A549 (cell line): ENCODE data around the gene UBE2O. TPM values are rescaled to one million over a fixed set of nuclear protein-coding genes. Genes with fewer than 3 reads are reported as not detected.

Experiments
- ATAC-seq, 2 experiments: fragments of 200-7000 bp in 1 of 2; fragments of >200 bp in 1 of 2; cut with Nextera tagmentation in 1 of 2; cut with Tn5 transposase in 1 of 2; 3 replicates each; pipeline versions ENCODE4 v1.8.0 to v1.9.1; 2018 to 2020; ENCODE audit warnings: mild to moderate bottlenecking in 1 of 2, moderate library complexity in 1 of 2
- CTCF ChIA-PET: fragments of 300-600 bp; sonication (Branson Sonifier 250); formaldehyde crosslinking; extraction: SDS; loops from one replicate; lab custom pipeline; 2021; ENCODE audit warnings: antibody characterized with exemption, inconsistent platforms; lab: Yijun Ruan, JAX
- POLR2A ChIA-PET: fragments of 350-600 bp; formaldehyde crosslinking; extraction: SDS; loops from one replicate; lab custom pipeline; 2021; ENCODE audit warnings: antibody characterized with exemption, inconsistent platforms; lab: Yijun Ruan, JAX
- DNase-seq, 2 experiments: peaks; one replicate each; pipeline versions ENCODE4 v3.0.0 to v3.0.0-alpha.2; 2011 to 2016; ENCODE audit warnings: low read depth in 1 of 2, low spot score in 1 of 2
- FAIRE-seq: peaks from 2 replicates; lab custom pipeline; 2011; peaks lifted over from hg19 to GRCh38; lab: Jason Lieb, UNC
- H3K27ac ChIP-seq, 2 experiments: fragments of >200 bp; sonication (Bioruptor Twin); formaldehyde crosslinking; 3 replicates each; pipeline ENCODE4 v1.5.1; 2016 to 2017
- H3K4me1 ChIP-seq: fragments of >200 bp; sonication (Bioruptor Twin); formaldehyde crosslinking; 3 replicates; pipeline ENCODE4 v1.6.1; 2016
- H3K4me2 ChIP-seq: fragments of >200 bp; sonication (Bioruptor Twin); formaldehyde crosslinking; 3 replicates; pipeline ENCODE4 v1.6.1; 2016
- H3K4me3 ChIP-seq: fragments of >200 bp; sonication (Bioruptor Twin); formaldehyde crosslinking; 3 replicates; pipeline ENCODE4 v1.5.1; 2016
- H3K9me3 ChIP-seq: fragments of >200 bp; sonication (Bioruptor Twin); formaldehyde crosslinking; 3 replicates; pipeline ENCODE4 v1.6.1; 2016
- ATOH8 ChIP-seq: fragments of 250-450 bp; sonication (Bioruptor Pico); IDR thresholded peaks from 2 replicates; pipeline ENCODE4 v1.5.0; 2020; ENCODE audit warnings: low read depth, mild to moderate bottlenecking, moderate library complexity
- BCL3 ChIP-seq: fragments of >200 bp; sonication (Bioruptor Twin); formaldehyde crosslinking; IDR thresholded peaks from 3 replicates; pipeline ENCODE4 v1.6.1; 2016
- CBX8 ChIP-seq: fragments of 200-600 bp; sonication (generic); IDR thresholded peaks from 2 replicates; pipeline ENCODE4 v1.6.1; 2016
- CEBPB ChIP-seq, 2 experiments: fragments of >200 bp in 1 of 2; sonication (Bioruptor Twin) in 1 of 2; formaldehyde crosslinking in 1 of 2; IDR thresholded peaks; 2 replicates each; pipeline ENCODE4 v1.6.1; 2012 to 2016
- CHD2 ChIP-seq: fragments of 150-350 bp; IDR thresholded peaks from 2 replicates; pipeline ENCODE4 v1.6.1; 2014; ENCODE audit warnings: low read length; ENCODE audit not compliant: partially characterized antibody
- CTCF ChIP-seq: fragments of >200 bp; sonication (Bioruptor Twin); formaldehyde crosslinking; IDR thresholded peaks from 3 replicates; pipeline ENCODE4 v1.5.1; 2016
- E2F6 ChIP-seq: IDR thresholded peaks from 2 replicates; pipeline ENCODE4 v1.6.1; 2012; ENCODE audit warnings: low read depth, borderline replicate concordance
- EP300 ChIP-seq, 2 experiments: fragments of >200 bp; sonication (Bioruptor Twin); formaldehyde crosslinking; IDR thresholded peaks; 2 replicates in 1 of 2; 3 replicates in 1 of 2; pipeline ENCODE4 v1.6.1; 2016 to 2017
- FOSB ChIP-seq: fragments of 250-450 bp; sonication (Bioruptor Pico); IDR thresholded peaks from 2 replicates; pipeline ENCODE4 v1.5.0; 2020; ENCODE audit warnings: mild to moderate bottlenecking, moderate library complexity
- GATA3 ChIP-seq: IDR thresholded peaks from 2 replicates; pipeline ENCODE4 v1.6.1; 2012; ENCODE audit warnings: borderline replicate concordance
- HDAC2 ChIP-seq: fragments of 200-600 bp; sonication (generic); IDR thresholded peaks from 2 replicates; pipeline ENCODE4 v1.6.1; 2016
- HES2 ChIP-seq: fragments of >200 bp; sonication (Bioruptor Twin); formaldehyde crosslinking; IDR thresholded peaks from 2 replicates; pipeline ENCODE4 v1.6.1; 2016
- HEYL ChIP-seq: fragments of 250-450 bp; sonication (Bioruptor Pico); IDR thresholded peaks from 2 replicates; pipeline ENCODE4 v1.8.0; 2021; ENCODE audit warnings: mild to moderate bottlenecking, moderate library complexity
- HOXB5 ChIP-seq: fragments of 250-450 bp; sonication (Bioruptor Pico); IDR thresholded peaks from 2 replicates; pipeline ENCODE4 v1.5.0; 2020; ENCODE audit warnings: mild to moderate bottlenecking, moderate library complexity
- JUN ChIP-seq, 2 experiments: fragments of >200 bp; sonication (Bioruptor Twin); formaldehyde crosslinking; IDR thresholded peaks; 2 replicates in 1 of 2; 3 replicates in 1 of 2; pipeline ENCODE4 v1.6.1; 2016 to 2017
- KDM1A ChIP-seq: fragments of 200-600 bp; sonication (generic); IDR thresholded peaks from 2 replicates; pipeline ENCODE4 v1.6.1; 2016; ENCODE audit warnings: low read depth, mild to moderate bottlenecking
- KDM5A ChIP-seq: fragments of 200-600 bp; sonication (generic); IDR thresholded peaks from 2 replicates; pipeline ENCODE4 v1.6.1; 2016; ENCODE audit warnings: antibody characterized with exemption, mild to moderate bottlenecking
- MAZ ChIP-seq: fragments of 150-350 bp; IDR thresholded peaks from 2 replicates; pipeline ENCODE4 v1.6.1; 2014; ENCODE audit warnings: antibody characterized with exemption, low read depth, low read length, borderline replicate concordance
- NFE2L2 ChIP-seq: fragments of 150-350 bp; conservative IDR thresholded peaks from 2 replicates; pipeline ENCODE4 v1.6.1; 2014; ENCODE audit warnings: low read length
- RARB ChIP-seq: fragments of 250-450 bp; sonication (Bioruptor Pico); IDR thresholded peaks from 2 replicates; pipeline ENCODE4 v1.8.0; 2021; ENCODE audit warnings: mild to moderate bottlenecking, moderate library complexity
- SREBF2 ChIP-seq: fragments of 450-650 bp; IDR thresholded peaks from 2 replicates; pipeline ENCODE4 v1.6.1; 2014; ENCODE audit warnings: mild to moderate bottlenecking, moderate library complexity
- TFCP2L1 ChIP-seq: fragments of 250-450 bp; sonication (Bioruptor Pico); IDR thresholded peaks from 2 replicates; pipeline ENCODE4 v1.5.0; 2021; ENCODE audit warnings: mild to moderate bottlenecking
- ZFP36 ChIP-seq: fragments of 450-650 bp; IDR thresholded peaks from 2 replicates; pipeline ENCODE4 v1.6.1; 2014; ENCODE audit warnings: borderline replicate concordance; ENCODE audit not compliant: partially characterized antibody
- ZSCAN20 ChIP-seq: fragments of 250-450 bp; sonication (Bioruptor Pico); IDR thresholded peaks from 2 replicates; pipeline ENCODE4 v1.8.0; 2022; ENCODE audit warnings: mild to moderate bottlenecking, moderate library complexity
- WGBS: methylation state at CpG from one replicate; pipeline ENCODE4 v1.1.6; 2017; ENCODE audit errors: missing lambda C conversion rate; 5-methylcytosine and 5-hydroxymethylcytosine counted together
- polyA plus RNA-seq, 4 experiments: library from polyadenylated mRNA; depleted of rRNA in 3 of 4; stranded (reverse); fragments of >200 nt; fragmentation: RNase III in 1 of 4; extraction: RNeasy Plus Mini Kit Qiagen cat#74134 plus additional on column Dnase treatment in 1 of 4; gene quantifications; 2 replicates in 3 of 4; 3 replicates in 1 of 4; pipeline ENCODE4 v1.2.3, GENCODE V29; 2011 to 2017

Gene UBE2O
- polyA plus RNA-seq, 2 of the 4 experiments (the other 2 are of a cell fraction): 22.0 to 25.7 TPM

GRCh38 chr17:76478730-76479514 lies 26.0 kb upstream of the UBE2O start (continued):
- no peak for TF ChIP-seq CEBPB (IDR thresholded peaks at IDR 0.05)

- Histone ChIP-seq H3K27ac (no peak overlapping the region), H3K9me3 (no peaks in the 10 kb centered on the region), H3K4me2 (no peak overlapping the region), H3K4me1 (no peaks in the 10 kb centered on the region), H3K4me3 (no peak overlapping the region)
- TF ChIP-seq HEYL (CRISPR knock-in tag) (no peak), CTCF (no peak), HOXB5 (CRISPR knock-in tag) (no peak), BCL3 (no peak), ATOH8 (CRISPR knock-in tag) (no peak), TFCP2L1 (no peak), JUN (IDR thresholded peaks at IDR 0.05) (no peak), ZFP36 (no peak), CEBPB (IDR thresholded peaks at IDR 0.05) (no peak), KDM1A (no peak), RARB (no peak)
- POLR2A ChIA-PET: no interaction called here
- no peak for ATAC-seq
- DNase-seq: no peak
- CTCF ChIA-PET: interaction anchor here (0.6 to 64.5 kb wide), 7 partner anchors 15 to 134 kb away, joined by 3 to 1994 read pairs (median 6); partner anchors contain the start of genes AANAT, RHBDF2, SPHK1 and UBE2O
- FAIRE-seq: no peak
- 93% methylated on average over 10 of the region's 10 CpGs for WGBS
These were observed 25.1 kb upstream of the UBE2O start for GRCh38 chr17:76478097-76478496.

- FAIRE-seq: no peak
- no peak overlapping the region for H3K4me2 ChIP-seq
- POLR2A ChIA-PET: no interaction called here
These were observed 24.6 kb upstream of the UBE2O start for GRCh38 chr17:76477576-76477975.

GRCh38 chr17:76476736-76477135 lies 23.8 kb upstream of the UBE2O start:
- ChIA-PET CTCF (interaction anchor here (2.1 to 64.5 kb wide), 3 partner anchors 14 to 68 kb away, joined by 12 to 1994 read pairs (median 1994); partner anchors contain the start of genes AANAT, RHBDF2 and UBE2O), POLR2A (no interaction called here)
- Histone ChIP-seq H3K9me3 (no peaks in the 10 kb centered on the region), H3K4me1 (no peaks in the 10 kb centered on the region), H3K4me3 (no peak overlapping the region), H3K4me2 (no peak overlapping the region), H3K27ac (no peak overlapping the region)
- DNase-seq: no peak
- TF ChIP-seq RARB (no peak), HOXB5 (CRISPR knock-in tag) (no peak), CTCF (no peak), E2F6 (no peak), GATA3 (no peak), CBX8 (no peak), CHD2 (no peak), ZSCAN20 (CRISPR knock-in tag) (no peak), FOSB (no peak), SREBF2 (no peak), MAZ (no peak), EP300 (IDR thresholded peaks at IDR 0.05) (no peak), KDM1A (no peak)
- FAIRE-seq: no peak
- no peak for ATAC-seq
- WGBS: 93% methylated on average over 20 of the region's 20 CpGs

More at GRCh38 chr17:76477576-76477975, 24.6 kb upstream of the UBE2O start:
- ATAC-seq (no peak), DNase-seq (no peak)
- TF ChIP-seq HES2 (no peak), NFE2L2 (no peak), KDM5A (no peak), HDAC2 (no peak)
- Histone ChIP-seq H3K4me3 (no peak overlapping the region), H3K27ac (no peak overlapping the region), H3K9me3 (no peaks in the 10 kb centered on the region), H3K4me1 (no peaks in the 10 kb centered on the region)
- CTCF ChIA-PET: interaction anchor here (1.2 to 64.5 kb wide), 6 partner anchors 15 to 135 kb away, joined by 3 to 1994 read pairs (median 9); partner anchors contain the start of genes AANAT, RHBDF2, SPHK1 and UBE2O
- 93% methylated on average over 13 of the region's 15 CpGs for WGBS
